Measurements from ENCODE around the gene FASTK.

- TF ChIP-seq CTCF (IDR thresholded peaks at IDR 0.05; ENCODE audit: insufficient read depth, low read length, poor library complexity, severe bottlenecking) (no peak), EZH2phosphoT487 (conservative IDR thresholded peaks at IDR 0.05; ENCODE audit: low read length) (no peak)
Measured at GRCh38 chr7:151028131-151028947, 52.3 kb downstream of the FASTK start, which contains the start of gene ABCB8.

Data from SU-DHL-6 (cell line).